GM18526 (cell line): ENCODE results near the gene ATP7B.

ENCODE experiments used
- POLR2A ChIP-seq: IDR thresholded peaks from 3 replicates; pipeline ENCODE4 v1.6.1; 2011; ENCODE audit not compliant: insufficient read length; ENCODE audit errors: extremely low read depth

ATP7B gene

GRCh38 chr13:51902776-51903175 is 108.5 kb downstream of the ATP7B start:
- TF ChIP-seq POLR2A = no peak

GRCh38 chr13:51900471-51900870 is 110.8 kb downstream of the ATP7B start:
- no peak for TF ChIP-seq POLR2A

GRCh38 chr13:51895906-51896888 is 115.1 kb downstream of the ATP7B start:
- no peak for TF ChIP-seq POLR2A

GRCh38 chr13:51894239-51894638 is 117.0 kb downstream of the ATP7B start:
- TF ChIP-seq POLR2A = no peak

- TF ChIP-seq POLR2A = no peak
These were observed 118.6 kb downstream of the ATP7B start for GRCh38 chr13:51892657-51893056.

GRCh38 chr13:51887468-51887867 is 123.8 kb downstream of the ATP7B start:
- TF ChIP-seq POLR2A = no peak

GRCh38 chr13:51885651-51886050 is 125.6 kb downstream of the ATP7B start:
- TF ChIP-seq POLR2A = no peak

GRCh38 chr13:51883226-51883600 is 128.0 kb downstream of the ATP7B start:
- no peak for TF ChIP-seq POLR2A
